Neuronal stem cell (in vitro differentiated cells): ENCODE results near the gene ZFP62. TPM values are rescaled to one million over a fixed set of nuclear protein-coding genes. Genes with fewer than 3 reads are reported as not detected.
A peak's percentile ranks its signal among the peaks of the same experiment; 100 is the strongest.

Source experiments
- DNase-seq: peaks from one replicate; pipeline ENCODE4 v3.0.0-alpha.2; 2013; ENCODE audit warnings: low spot score
- H2AFZ ChIP-seq: one replicate; pipeline ENCODE4 v1.6.1; 2013; ENCODE audit warnings: mild to moderate bottlenecking, low read length, inconsistent platforms
- H2AK5ac ChIP-seq: 2 replicates; pipeline ENCODE4 v1.6.1; 2013; ENCODE audit warnings: low read depth, mild to moderate bottlenecking, inconsistent platforms, low read length, moderate library complexity, mixed read lengths
- H2BK120ac ChIP-seq: 2 replicates; pipeline ENCODE4 v1.6.1; 2013; ENCODE audit warnings: low read depth, mild to moderate bottlenecking, inconsistent platforms, low read length, moderate library complexity, mixed read lengths
- H2BK12ac ChIP-seq: one replicate; pipeline ENCODE4 v1.6.1; 2013; ENCODE audit warnings: low read length, inconsistent platforms
- H2BK15ac ChIP-seq: 2 replicates; pipeline ENCODE4 v1.6.1; 2013; ENCODE audit warnings: mild to moderate bottlenecking, low read length, inconsistent platforms, mixed read lengths
- H2BK5ac ChIP-seq: one replicate; pipeline ENCODE4 v1.6.1; 2013; ENCODE audit warnings: inconsistent platforms, mild to moderate bottlenecking, low read length, moderate library complexity
- H3K14ac ChIP-seq: one replicate; pipeline ENCODE4 v1.6.1; 2013; ENCODE audit warnings: low read length, inconsistent platforms
- H3K18ac ChIP-seq: 2 replicates; pipeline ENCODE4 v1.6.1; 2013; ENCODE audit warnings: low read length, inconsistent platforms
- H3K23ac ChIP-seq: 2 replicates; pipeline ENCODE4 v1.6.1; 2013; ENCODE audit warnings: low read depth, mild to moderate bottlenecking, mixed read lengths, low read length, inconsistent platforms; ENCODE audit not compliant: poor library complexity
- H3K27ac ChIP-seq: replicated peaks from 3 replicates; pipeline ENCODE4 v1.5.1; 2013; ENCODE audit warnings: low read length, inconsistent platforms
- H3K27me3 ChIP-seq, 3 experiments: 2 replicates each; pipeline ENCODE4 v1.6.1; 2013; ENCODE audit warnings: low read length in 3 of 3, mild to moderate bottlenecking in 2 of 3, inconsistent platforms in 1 of 3, low read depth in 1 of 3, mixed read lengths in 1 of 3, moderate library complexity in 1 of 3; ENCODE audit not compliant: control insufficient read depth in 3 of 3, insufficient read depth in 3 of 3
- H3K36me3 ChIP-seq, 2 donors: replicated peaks in 1 of 2; 2 replicates each; pipeline ENCODE4 v1.6.1; 2013; ENCODE audit warnings: low read length in 2 of 2; ENCODE audit not compliant: control insufficient read depth in 2 of 2, insufficient read depth in 2 of 2
- H3K4ac ChIP-seq: 2 replicates; pipeline ENCODE4 v1.6.1; 2013; ENCODE audit warnings: inconsistent platforms, mild to moderate bottlenecking, low read length, moderate library complexity
- H3K4me1 ChIP-seq, 2 donors: 1 replicate in 1 of 2; 2 replicates in 1 of 2; pipeline ENCODE4 v1.6.1; 2013; ENCODE audit warnings: low read length in 2 of 2, low read depth in 1 of 2; ENCODE audit not compliant: control insufficient read depth in 2 of 2, insufficient read depth in 1 of 2
- H3K4me2 ChIP-seq: one replicate; pipeline ENCODE4 v1.6.1; 2013; ENCODE audit warnings: mild to moderate bottlenecking, low read length, inconsistent platforms; ENCODE audit not compliant: insufficient read depth, poor library complexity, severe bottlenecking
- H3K4me3 ChIP-seq, 2 donors: 2 replicates each; pipeline ENCODE4 v1.5.1; 2013; ENCODE audit warnings: low read length in 2 of 2, mild to moderate bottlenecking in 2 of 2, inconsistent platforms in 1 of 2, moderate library complexity in 1 of 2
- H3K79me1 ChIP-seq: one replicate; pipeline ENCODE4 v1.6.1; 2013; ENCODE audit warnings: low read depth, mild to moderate bottlenecking, inconsistent platforms, low read length, moderate library complexity
- H3K9ac ChIP-seq: one replicate; pipeline ENCODE4 v1.6.1; 2013; ENCODE audit warnings: mild to moderate bottlenecking, low read depth, low read length, inconsistent platforms; ENCODE audit not compliant: poor library complexity
- H3K9me3 ChIP-seq, 2 donors: replicated peaks in 1 of 2; 2 replicates each; pipeline versions ENCODE3 to v1.6.1; 2013; ENCODE audit warnings: low read length in 2 of 2, mild to moderate bottlenecking in 2 of 2, inconsistent platforms in 1 of 2, low read depth in 1 of 2, mixed read lengths in 1 of 2, moderate library complexity in 1 of 2; ENCODE audit not compliant: control insufficient read depth in 2 of 2, insufficient read depth in 1 of 2
- H4K8ac ChIP-seq: one replicate; pipeline ENCODE4 v1.6.1; 2013; ENCODE audit warnings: low read depth, mild to moderate bottlenecking, inconsistent platforms, low read length, moderate library complexity
- H4K91ac ChIP-seq: one replicate; pipeline ENCODE4 v1.6.1; 2013; ENCODE audit warnings: low read length, low read depth, mild to moderate bottlenecking, inconsistent platforms; ENCODE audit not compliant: poor library complexity
- WGBS, 2 donors: extraction: QIAGEN DNeasy Blood & Tissue Kit; methylation state at CpG; one replicate each; pipeline ENCODE4 v1.1.7; 2013; ENCODE audit warnings: missing lambda C conversion rate in 2 of 2, mixed read lengths in 1 of 2; ENCODE audit not compliant: insufficient read length in 2 of 2, insufficient replicate concordance in 1 of 2; ENCODE audit errors: extremely low coverage in 2 of 2; 5-methylcytosine and 5-hydroxymethylcytosine counted together
- polyA plus RNA-seq, 2 experiments: library from polyadenylated mRNA; stranded (reverse); fragments of 200-250 nt; gene quantifications; one replicate each; pipeline ENCODE4 v1.2.3, GENCODE V29; 2013

Gene ZFP62
- 36.6 TPM for polyA plus RNA-seq (2013, experiment 1 of 2)
- polyA plus RNA-seq (2013, experiment 2 of 2) = 36.1 TPM

- Histone ChIP-seq H3K4me1 (peaks cover 2 to 7% of the 10 kb centered on the region in 2 donors), H2AK5ac (peak within 1 kb of the TSS; percentile 56), H3K4me2 (peak within 1 kb of the TSS; percentile 91), H3K79me1 (no peaks in the 10 kb centered on the region), H3K9me3 (no peaks in the 10 kb centered on the region), H2AFZ (peak within 1 kb of the TSS; percentile 94), H3K14ac (peak within 1 kb of the TSS; percentile 97), H3K27me3 (peaks cover 0 to 3% (median 0%) of the 10 kb centered on the region in 3 experiments), H2BK15ac (peak within 1 kb of the TSS; percentile 49), H3K18ac (peak within 1 kb of the TSS; percentile 99), H3K36me3 (peaks cover 0 to 29% of the 10 kb centered on the region in 2 donors), H3K23ac (peak within 1 kb of the TSS; percentile 98), H2BK12ac (no peak within 1 kb of the TSS), H2BK5ac (peak within 1 kb of the TSS; percentile 95), H2BK120ac (peak within 1 kb of the TSS; percentile 56), H3K4me3 (peak within 1 kb of the TSS; percentile 96), H3K9ac (peak within 1 kb of the TSS; percentile 98), H4K91ac (no peak within 1 kb of the TSS), H3K27ac (peak within 1 kb of the TSS; percentile 93), H4K8ac (peak within 1 kb of the TSS; percentile 48), H3K4ac (peak within 1 kb of the TSS; percentile 95)
- no CpG with 5 or more reads among the region's 84 CpGs for WGBS, 2 donors
- DNase-seq = peak; percentile 93
Measured at GRCh38 chr5:180860887-180861822, at the start of gene ZFP62. Gene ZFP62 (minus strand): TSS chr5:180861276. CDS start chr5:180861219, 57 bp downstream.

DNA sequence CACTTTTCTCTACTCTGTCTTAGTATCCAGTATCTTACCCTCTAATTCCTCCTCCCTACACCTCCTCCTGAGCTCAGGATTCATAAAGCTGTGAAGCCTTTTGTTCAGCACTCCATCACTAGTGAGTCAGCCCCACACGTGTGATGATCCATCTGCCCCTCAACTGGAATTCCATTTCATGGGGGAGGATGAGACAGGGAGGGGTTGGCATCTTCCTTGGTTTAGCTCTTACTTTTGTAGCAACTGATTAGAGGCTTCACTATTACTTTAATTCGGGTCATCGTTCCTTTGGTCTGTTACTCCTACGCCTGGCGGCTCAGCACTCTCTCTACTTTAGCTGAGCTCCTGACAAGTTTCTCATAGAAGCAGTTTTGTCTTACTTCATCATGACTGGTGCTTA is 49.7 kb upstream of the ZFP62 start:
- H2BK120ac ChIP-seq = no peak overlapping the region
- H3K27me3 ChIP-seq = peaks cover 0 to 2% (median 0%) of the 10 kb centered on the region in 3 experiments
- no CpG with 5 or more reads among the region's 5 CpGs for WGBS, 2 donors
- no peak overlapping the region for H2BK5ac ChIP-seq
- no peak overlapping the region for H4K91ac ChIP-seq
- H3K4me2 ChIP-seq = no peak overlapping the region
- no peak overlapping the region for H2AK5ac ChIP-seq
- no peak overlapping the region for H2BK15ac ChIP-seq
- no peaks in the 10 kb centered on the region for H3K36me3 ChIP-seq
- no peak for DNase-seq
- no peak overlapping the region for H3K4me3 ChIP-seq
- H3K79me1 ChIP-seq = no peaks in the 10 kb centered on the region
- H2AFZ ChIP-seq = no peak overlapping the region
- peaks cover 0 to 10% of the 10 kb centered on the region in 2 donors for H3K4me1 ChIP-seq
- H3K14ac ChIP-seq = no peak overlapping the region
- H3K18ac ChIP-seq = no peak overlapping the region
- no peak overlapping the region for H3K9ac ChIP-seq
- no peak overlapping the region for H2BK12ac ChIP-seq
- H3K9me3 ChIP-seq = peaks cover 0 to 3% of the 10 kb centered on the region in 2 donors
- H4K8ac ChIP-seq = no peak overlapping the region
- no peak overlapping the region for H3K23ac ChIP-seq
- H3K27ac ChIP-seq = no peak overlapping the region
- H3K4ac ChIP-seq = no peak overlapping the region

DNA sequence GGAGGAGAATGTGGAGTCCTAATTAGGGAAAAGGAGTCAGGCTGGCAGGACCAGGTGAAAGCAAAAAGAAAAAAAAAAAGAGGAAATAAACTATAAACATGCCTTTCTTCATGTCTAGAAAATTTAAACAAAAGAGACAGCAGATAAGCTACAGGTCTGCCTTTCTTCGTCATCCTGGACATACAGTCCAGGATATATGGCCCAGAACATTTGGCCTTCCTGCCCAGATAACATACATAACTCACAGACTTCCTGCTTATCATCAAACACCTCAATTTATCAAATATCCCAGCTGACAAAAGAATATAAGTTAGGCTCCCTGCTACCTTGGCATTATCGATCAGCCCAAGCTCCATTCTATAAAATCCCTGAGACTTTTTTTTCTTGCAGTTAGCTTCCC is 49.1 kb upstream of the ZFP62 start:
- Histone ChIP-seq H3K79me1 (no peaks in the 10 kb centered on the region), H2AFZ (no peak overlapping the region), H3K4me3 (no peak overlapping the region), H2BK15ac (no peak overlapping the region), H3K9ac (no peak overlapping the region), H2BK120ac (no peak overlapping the region), H3K4ac (no peak overlapping the region), H3K27me3 (peaks cover 0 to 2% (median 0%) of the 10 kb centered on the region in 3 experiments), H3K14ac (no peak overlapping the region), H2AK5ac (no peak overlapping the region), H3K36me3 (no peaks in the 10 kb centered on the region), H2BK12ac (no peak overlapping the region), H3K27ac (no peak overlapping the region), H4K8ac (no peak overlapping the region), H3K4me1 (peaks cover 0 to 10% of the 10 kb centered on the region in 2 donors), H2BK5ac (no peak overlapping the region), H4K91ac (no peak overlapping the region), H3K23ac (no peak overlapping the region), H3K18ac (no peak overlapping the region), H3K4me2 (no peak overlapping the region), H3K9me3 (peaks cover 0 to 3% of the 10 kb centered on the region in 2 donors)
- WGBS, 2 donors = no CpG with 5 or more reads among the region's 2 CpGs
- DNase-seq = no peak

GRCh38 chr5:180909782-180910181 is 48.7 kb upstream of the ZFP62 start:
- Histone ChIP-seq H2BK5ac (no peak overlapping the region), H3K23ac (no peak overlapping the region), H3K18ac (no peak overlapping the region), H3K4me3 (no peak overlapping the region), H3K9me3 (peaks cover 0 to 3% of the 10 kb centered on the region in 2 donors), H3K9ac (no peak overlapping the region), H3K14ac (no peak overlapping the region), H2BK15ac (no peak overlapping the region), H2AK5ac (no peak overlapping the region), H3K4ac (no peak overlapping the region), H3K27me3 (peaks cover 0 to 2% (median 0%) of the 10 kb centered on the region in 3 experiments), H2BK12ac (no peak overlapping the region), H3K36me3 (no peaks in the 10 kb centered on the region), H2BK120ac (no peak overlapping the region), H3K79me1 (no peaks in the 10 kb centered on the region), H3K4me1 (peaks cover 0 to 10% of the 10 kb centered on the region in 2 donors), H3K27ac (no peak overlapping the region), H4K8ac (no peak overlapping the region), H4K91ac (no peak overlapping the region), H3K4me2 (no peak overlapping the region), H2AFZ (no peak overlapping the region)
- no peak for DNase-seq
- WGBS, 2 donors = no CpG with 5 or more reads among the region's 5 CpGs
